Testis (tissue), 2 donors: ENCODE measurements around the gene TIMM23.
"Not testable (repeated sequence)": the region's sequence is repeated elsewhere in the genome, so short reads cannot be mapped to it uniquely, and the experiment has no call there.

Experiments
- POLR2A ChIP-seq: fragments of 450-650 bp; IDR thresholded peaks from one replicate; pipeline ENCODE4 v1.6.1; 2017; ENCODE audit warnings: antibody characterized with exemption, mild to moderate bottlenecking, moderate library complexity
- TF ChIP-seq, protein P1 (sequence below), 3 experiments: fragments of 450-650 bp in 2 of 3; fragments of 200-600 bp in 1 of 3; sonication (generic) in 1 of 3; IDR thresholded peaks; one replicate each; pipeline ENCODE4 v1.5.1; 2016 to 2019; ENCODE audit warnings: antibody characterized with exemption in 3 of 3, mild to moderate bottlenecking in 2 of 3, moderate library complexity in 1 of 3

- TF ChIP-seq, protein P1, sequence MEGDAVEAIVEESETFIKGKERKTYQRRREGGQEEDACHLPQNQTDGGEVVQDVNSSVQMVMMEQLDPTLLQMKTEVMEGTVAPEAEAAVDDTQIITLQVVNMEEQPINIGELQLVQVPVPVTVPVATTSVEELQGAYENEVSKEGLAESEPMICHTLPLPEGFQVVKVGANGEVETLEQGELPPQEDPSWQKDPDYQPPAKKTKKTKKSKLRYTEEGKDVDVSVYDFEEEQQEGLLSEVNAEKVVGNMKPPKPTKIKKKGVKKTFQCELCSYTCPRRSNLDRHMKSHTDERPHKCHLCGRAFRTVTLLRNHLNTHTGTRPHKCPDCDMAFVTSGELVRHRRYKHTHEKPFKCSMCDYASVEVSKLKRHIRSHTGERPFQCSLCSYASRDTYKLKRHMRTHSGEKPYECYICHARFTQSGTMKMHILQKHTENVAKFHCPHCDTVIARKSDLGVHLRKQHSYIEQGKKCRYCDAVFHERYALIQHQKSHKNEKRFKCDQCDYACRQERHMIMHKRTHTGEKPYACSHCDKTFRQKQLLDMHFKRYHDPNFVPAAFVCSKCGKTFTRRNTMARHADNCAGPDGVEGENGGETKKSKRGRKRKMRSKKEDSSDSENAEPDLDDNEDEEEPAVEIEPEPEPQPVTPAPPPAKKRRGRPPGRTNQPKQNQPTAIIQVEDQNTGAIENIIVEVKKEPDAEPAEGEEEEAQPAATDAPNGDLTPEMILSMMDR (IDR thresholded peaks at IDR 0.05), result not testable (repeated sequence)
- not testable (repeated sequence) for TF ChIP-seq POLR2A
Measured at GRCh38 chr10:45962686-45963452, 9.4 kb upstream of the TIMM23 start.
